ENCODE results near the gene TDRD9. TPM values are rescaled to one million over a fixed set of nuclear protein-coding genes. Genes with fewer than 3 reads are reported as not detected.

TDRD9 gene
- total RNA-seq, 3 donors from 2014 or later: 0.96 to 4.0 (median 2.9) TPM

DNA sequence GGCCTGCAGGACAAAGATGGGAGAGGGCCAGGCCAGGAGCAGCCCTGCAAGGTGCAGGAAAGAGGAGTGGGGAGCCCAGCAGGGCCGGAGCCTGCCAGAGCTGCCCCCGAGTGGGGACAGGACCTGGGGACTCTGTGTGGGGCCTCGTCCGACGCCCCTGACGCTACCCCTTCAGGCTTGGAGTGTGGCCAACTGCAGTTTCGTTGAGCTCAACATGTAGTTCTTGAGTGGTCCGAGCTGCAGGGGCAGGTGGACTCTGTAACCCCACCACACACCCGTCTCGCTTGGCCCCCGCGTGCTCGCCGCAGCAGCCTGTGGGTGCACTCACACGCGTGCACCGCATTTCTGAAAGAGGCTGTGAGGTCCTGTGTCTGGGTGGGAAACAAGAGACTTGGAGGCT, 159.2 kb downstream of the TDRD9 start:
- Histone ChIP-seq H3K36me3 (no peaks in the 10 kb centered on the region), H3K27me3 (peaks cover 2 to 47% of the 10 kb centered on the region in 2 donors), H3K4me3 (no peak overlapping the region), H3K27ac (no peak overlapping the region), H3K9me3 (no peaks in the 10 kb centered on the region), H3K4me1 (no peaks in the 10 kb centered on the region)
- intact Hi-C loops (cut with DNase I; ENCODE audit: low total_unique reads): no loop called here
- no peak for DNase-seq (ENCODE audit: low spot score in 2 of 2)
- TF ChIP-seq, protein P1, sequence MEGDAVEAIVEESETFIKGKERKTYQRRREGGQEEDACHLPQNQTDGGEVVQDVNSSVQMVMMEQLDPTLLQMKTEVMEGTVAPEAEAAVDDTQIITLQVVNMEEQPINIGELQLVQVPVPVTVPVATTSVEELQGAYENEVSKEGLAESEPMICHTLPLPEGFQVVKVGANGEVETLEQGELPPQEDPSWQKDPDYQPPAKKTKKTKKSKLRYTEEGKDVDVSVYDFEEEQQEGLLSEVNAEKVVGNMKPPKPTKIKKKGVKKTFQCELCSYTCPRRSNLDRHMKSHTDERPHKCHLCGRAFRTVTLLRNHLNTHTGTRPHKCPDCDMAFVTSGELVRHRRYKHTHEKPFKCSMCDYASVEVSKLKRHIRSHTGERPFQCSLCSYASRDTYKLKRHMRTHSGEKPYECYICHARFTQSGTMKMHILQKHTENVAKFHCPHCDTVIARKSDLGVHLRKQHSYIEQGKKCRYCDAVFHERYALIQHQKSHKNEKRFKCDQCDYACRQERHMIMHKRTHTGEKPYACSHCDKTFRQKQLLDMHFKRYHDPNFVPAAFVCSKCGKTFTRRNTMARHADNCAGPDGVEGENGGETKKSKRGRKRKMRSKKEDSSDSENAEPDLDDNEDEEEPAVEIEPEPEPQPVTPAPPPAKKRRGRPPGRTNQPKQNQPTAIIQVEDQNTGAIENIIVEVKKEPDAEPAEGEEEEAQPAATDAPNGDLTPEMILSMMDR (IDR thresholded peaks at IDR 0.05): no peak
- TF ChIP-seq POLR2AphosphoS5 (IDR thresholded peaks at IDR 0.05) (no peak), POLR2A (IDR thresholded peaks at IDR 0.05) (no peak)

DNA sequence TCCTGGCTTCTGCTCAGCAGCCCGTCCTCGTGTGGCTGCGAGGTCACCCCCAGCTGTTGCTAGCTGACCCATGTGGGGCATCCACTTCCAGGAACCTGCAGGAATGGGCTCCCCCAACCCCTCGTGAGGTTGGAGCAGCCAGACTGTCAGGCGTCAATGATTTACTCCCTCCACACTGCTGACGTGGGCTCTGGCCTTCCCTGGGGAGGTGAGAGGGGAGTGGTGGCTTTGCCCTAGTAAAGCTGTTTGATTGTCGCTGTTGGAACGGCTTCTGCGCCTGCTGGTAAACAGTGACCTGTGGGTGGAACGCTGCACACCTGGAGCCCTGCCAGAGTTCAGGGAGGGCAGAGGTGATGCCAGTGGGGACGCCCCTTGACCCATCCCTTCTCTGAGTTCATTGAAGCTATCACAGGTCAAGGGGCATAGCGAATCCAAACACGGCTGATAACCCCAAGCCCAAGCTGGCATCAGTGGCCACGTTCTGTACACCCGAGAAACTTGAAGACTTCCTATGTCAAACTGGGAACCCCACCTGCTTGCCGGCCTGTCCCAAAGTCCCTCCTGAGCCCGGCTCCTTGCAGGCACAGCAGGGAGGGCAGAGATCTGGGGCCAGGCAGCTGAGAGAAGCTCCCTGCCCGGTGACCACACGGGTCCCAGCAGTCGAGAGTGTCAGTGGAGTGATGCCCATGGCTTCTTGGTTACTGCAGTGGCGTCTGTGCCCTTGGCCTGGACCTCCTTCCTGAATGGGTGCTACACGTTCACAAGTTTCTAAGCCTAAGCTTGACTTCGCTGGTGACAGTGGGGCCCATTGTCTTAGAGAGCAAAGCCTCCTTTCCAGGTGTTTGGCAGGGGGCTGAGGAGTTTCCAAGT, 160.0 kb downstream of the TDRD9 start:
- Histone ChIP-seq H3K36me3 (no peaks in the 10 kb centered on the region), H3K9me3 (no peaks in the 10 kb centered on the region), H3K27me3 (peaks cover 2 to 53% of the 10 kb centered on the region in 2 donors), H3K27ac (no peak overlapping the region), H3K4me3 (no peak overlapping the region), H3K4me1 (no peaks in the 10 kb centered on the region)
- TF ChIP-seq POLR2AphosphoS5 (IDR thresholded peaks at IDR 0.05) (no peak), POLR2A (IDR thresholded peaks at IDR 0.05) (no peak)
- TF ChIP-seq, protein P1 (IDR thresholded peaks at IDR 0.05): no peak
- intact Hi-C loops (cut with DNase I; ENCODE audit: low total_unique reads): no loop called here
- DNase-seq (ENCODE audit: low spot score in 2 of 2): no peak

DNA sequence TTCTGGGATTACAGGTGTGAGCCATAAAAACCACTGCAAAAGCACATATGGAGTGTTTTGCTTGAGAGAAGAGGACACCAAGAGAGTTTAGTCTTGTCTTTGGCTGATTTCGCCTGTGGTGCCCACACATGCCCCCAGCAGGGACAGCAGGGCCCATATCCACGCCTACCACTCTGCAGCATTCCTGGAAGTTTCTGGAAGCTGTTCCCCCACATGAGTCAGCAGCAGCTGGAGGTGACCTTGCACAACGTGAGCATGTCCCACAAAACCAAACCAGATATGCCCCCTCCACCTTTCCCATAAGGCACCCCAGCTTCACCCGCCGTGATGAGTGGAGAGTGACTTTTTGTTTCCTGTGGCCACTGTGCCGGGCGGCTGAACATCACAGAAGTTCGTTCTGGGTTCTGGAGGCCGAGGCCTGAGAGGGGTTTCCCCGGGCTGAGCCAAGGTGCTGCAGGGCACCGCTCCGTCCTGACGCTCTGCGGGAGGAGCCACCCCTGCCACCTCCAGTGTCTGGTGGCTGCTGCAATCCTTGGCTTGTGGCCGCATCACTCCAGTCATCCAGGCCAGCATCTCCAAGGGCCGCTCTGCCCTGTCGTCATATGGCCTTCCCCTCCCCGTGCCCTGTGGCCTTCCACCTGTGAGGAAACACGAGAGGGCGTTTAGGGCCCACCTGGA, 162.0 kb downstream of the TDRD9 start:
- no peaks in the 10 kb centered on the region for H3K4me1 ChIP-seq
- no peak overlapping the region for H3K27ac ChIP-seq
- TF ChIP-seq POLR2A (IDR thresholded peaks at IDR 0.05) (no peak), POLR2AphosphoS5 (IDR thresholded peaks at IDR 0.05) (no peak)
- TF ChIP-seq, protein P1 (IDR thresholded peaks at IDR 0.05): no peak
- H3K4me3 ChIP-seq: no peak overlapping the region
- H3K9me3 ChIP-seq: no peaks in the 10 kb centered on the region
- H3K36me3 ChIP-seq: no peaks in the 10 kb centered on the region
- peaks cover 2 to 54% of the 10 kb centered on the region in 2 donors for H3K27me3 ChIP-seq
- intact Hi-C loops (cut with DNase I; ENCODE audit: low total_unique reads): loop anchor here (10.0 kb wide), 1 partner anchor 475 kb away; no protein-coding TSS in a partner anchor
- DNase-seq (ENCODE audit: low spot score in 2 of 2): peak in 1 of 2 donors; percentile 49

- Histone ChIP-seq H3K4me1 (no peaks in the 10 kb centered on the region), H3K27me3 (peaks cover 0 to 56% of the 10 kb centered on the region in 2 donors), H3K4me3 (no peak overlapping the region), H3K27ac (no peak overlapping the region), H3K36me3 (no peaks in the 10 kb centered on the region), H3K9me3 (no peaks in the 10 kb centered on the region)
- DNase-seq (ENCODE audit: low spot score in 2 of 2): no peak
- intact Hi-C loops (cut with DNase I; ENCODE audit: low total_unique reads): loop anchor here (10.0 kb wide), 1 partner anchor 474 kb away; no protein-coding TSS in a partner anchor
- TF ChIP-seq POLR2A (IDR thresholded peaks at IDR 0.05) (no peak), POLR2AphosphoS5 (IDR thresholded peaks at IDR 0.05) (no peak)
- TF ChIP-seq, protein P1 (IDR thresholded peaks at IDR 0.05): no peak
Measured at GRCh38 chr14:104091061-104091926, 163.0 kb downstream of the TDRD9 start.

Measured in breast epithelium (tissue), 4 donors.